HepG2 (cell line): ENCODE measurements around the gene MX2. TPM values are rescaled to one million over a fixed set of nuclear protein-coding genes. Genes with fewer than 3 reads are reported as not detected.

Source experiments
- ATAC-seq: fragments of 200-7000 bp; cut with Tn5 transposase; 3 replicates; pipeline ENCODE4 v1.9.1; 2020; ENCODE audit warnings: mild to moderate bottlenecking, moderate library complexity
- BruUV-seq: library from RNA; stranded (reverse); fragments of 400-500 nt; replicated peaks from 2 replicates; lab custom pipeline; 2021; lab: Mats Ljungman, UMichigan
- CTCF ChIA-PET: fragments of 300-600 bp; formaldehyde crosslinking; extraction: SDS; loops from one replicate; lab custom pipeline; 2021; ENCODE audit warnings: low total read pairs, inconsistent platforms, low intra/inter-chr PET ratio; lab: Yijun Ruan, JAX
- POLR2A ChIA-PET: fragments of 350-600 bp; sonication (Branson Sonifier 250); formaldehyde crosslinking; loops from one replicate; lab custom pipeline; 2020; ENCODE audit warnings: antibody characterized with exemption, inconsistent platforms; lab: Yijun Ruan, JAX
- DNase-seq: peaks from one replicate; pipeline ENCODE4 v3.0.0-alpha.2; 2015; ENCODE audit warnings: low spot score
- FAIRE-seq: peaks from 3 replicates; lab custom pipeline; 2011; peaks lifted over from hg19 to GRCh38; lab: Jason Lieb, UNC
- H2AFZ ChIP-seq: one replicate; pipeline ENCODE4 v1.6.1; 2011; ENCODE audit warnings: low read length, inconsistent platforms
- H3K27ac ChIP-seq: fragments of 300-600 bp; 3 replicates; pipeline ENCODE4 v1.8.0; 2011; ENCODE audit warnings: mixed run types, mild to moderate bottlenecking, mixed read lengths, low read length, inconsistent platforms; ENCODE audit not compliant: insufficient read depth; ENCODE audit errors: extremely low read length
- H3K27me3 ChIP-seq, 2 experiments: fragments of 200-600 bp in 1 of 2; 2 replicates in 1 of 2; 3 replicates in 1 of 2; pipeline versions ENCODE4 v1.6.0 to v1.8.0; 2011; ENCODE audit warnings: low read length in 2 of 2, mild to moderate bottlenecking in 2 of 2, moderate library complexity in 2 of 2, inconsistent platforms in 1 of 2; ENCODE audit not compliant: insufficient read depth in 2 of 2, control insufficient read depth in 1 of 2
- H3K36me3 ChIP-seq, 2 experiments: fragments of 200-600 bp in 1 of 2; replicated peaks in 1 of 2; 2 replicates in 1 of 2; 3 replicates in 1 of 2; pipeline versions ENCODE4 v1.5.1 to v1.8.0; 2011; ENCODE audit warnings: low read length in 2 of 2, inconsistent platforms in 1 of 2; ENCODE audit not compliant: insufficient read depth in 2 of 2, control insufficient read depth in 1 of 2
- H3K4me1 ChIP-seq: 2 replicates; pipeline ENCODE4 v1.5.1; 2012; ENCODE audit warnings: low read length, inconsistent platforms; ENCODE audit not compliant: insufficient read depth
- H3K4me2 ChIP-seq: 2 replicates; pipeline ENCODE4 v1.6.0; 2011; ENCODE audit warnings: low read depth, low read length, inconsistent platforms
- H3K4me3 ChIP-seq, 3 experiments: fragments of 200-600 bp in 1 of 3; sonication (generic), shearing (Covaris generic) in 1 of 3; replicated peaks in 1 of 3; 2 replicates each; pipeline ENCODE4 v1.5.1; 2011 to 2016; ENCODE audit warnings: low read length in 3 of 3, inconsistent platforms in 2 of 3, low read depth in 2 of 3, mild to moderate bottlenecking in 2 of 3, control low read depth in 1 of 3, mixed read lengths in 1 of 3; ENCODE audit not compliant: insufficient read depth in 1 of 3
- H3K79me2 ChIP-seq: one replicate; pipeline ENCODE4 v1.6.1; 2011; ENCODE audit warnings: low read length, inconsistent platforms; ENCODE audit not compliant: insufficient read depth
- H3K9ac ChIP-seq: 2 replicates; pipeline ENCODE4 v1.6.0; 2011; ENCODE audit warnings: mild to moderate bottlenecking, low read depth, low read length, inconsistent platforms; ENCODE audit not compliant: insufficient read depth
- H3K9me3 ChIP-seq: 2 replicates; pipeline ENCODE4 v1.5.1; 2012; ENCODE audit warnings: mild to moderate bottlenecking, low read length
- H4K20me1 ChIP-seq: 2 replicates; pipeline ENCODE4 v1.6.0; 2011; ENCODE audit warnings: inconsistent platforms, mild to moderate bottlenecking, low read length, moderate library complexity; ENCODE audit not compliant: insufficient read depth
- DNMT1 ChIP-seq: sonication (generic); formaldehyde crosslinking; IDR thresholded peaks from 2 replicates; pipeline ENCODE4 v1.5.1; 2020; ENCODE audit warnings: mild to moderate bottlenecking, missing genetic modification reagents
- HNRNPK ChIP-seq: fragments of 200-400 bp; formaldehyde crosslinking; IDR thresholded peaks from 2 replicates; pipeline ENCODE4 v1.6.1; 2018; ENCODE audit warnings: low read length, low read depth, moderate library complexity, mild to moderate bottlenecking; ENCODE audit not compliant: poor library complexity, severe bottlenecking
- MED1 ChIP-seq: sonication (generic); formaldehyde crosslinking; IDR thresholded peaks from 2 replicates; pipeline ENCODE4 v1.4.0; 2020; ENCODE audit warnings: missing genetic modification reagents
- RBM22 ChIP-seq: fragments of 200-400 bp; formaldehyde crosslinking; optimal IDR thresholded peaks from 2 replicates; pipeline ENCODE3; 2017; ENCODE audit warnings: mild to moderate bottlenecking, low read length, moderate library complexity
- SMAD9 ChIP-seq: sonication (generic); formaldehyde crosslinking; IDR thresholded peaks from 2 replicates; pipeline ENCODE4 v1.5.1; 2020; ENCODE audit warnings: mild to moderate bottlenecking, missing genetic modification reagents
- SP2 ChIP-seq: sonication (generic); formaldehyde crosslinking; IDR thresholded peaks from 2 replicates; pipeline ENCODE4 v1.5.1; 2020; ENCODE audit warnings: mild to moderate bottlenecking, missing genetic modification reagents
- TRAFD1 ChIP-seq: sonication (generic); formaldehyde crosslinking; IDR thresholded peaks from 2 replicates; pipeline ENCODE4 v1.5.1; 2020; ENCODE audit warnings: missing genetic modification reagents, mild to moderate bottlenecking, borderline replicate concordance
- U2AF1 ChIP-seq: fragments of 200-400 bp; formaldehyde crosslinking; optimal IDR thresholded peaks from 2 replicates; pipeline ENCODE3; 2017; ENCODE audit warnings: mild to moderate bottlenecking, low read depth, low read length
- WGBS: methylation state at CpG from one replicate; pipeline ENCODE4 v1.1.6; 2017; ENCODE audit warnings: low lambda C conversion rate; 5-methylcytosine and 5-hydroxymethylcytosine counted together
- in situ Hi-C: cut with HindIII; loops from 2 replicates; pipeline ENCODE4 v1.10.0; 2017; ENCODE audit warnings: low pct_unique_long_range_greater_than_20kb; ENCODE audit not compliant: extremely low pct_ligation_motif_present
- intact Hi-C: fragments of 100-400 bp; cut with micrococcal nuclease; formaldehyde crosslinking; loops from one replicate; pipeline ENCODE4 v1.10.0; 2022; ENCODE audit not compliant: unreplicated experiment
- polyA plus RNA-seq, 8 experiments: library from polyadenylated mRNA; depleted of rRNA in 3 of 8; stranded (reverse) in 7 of 8; unstranded in 1 of 8; fragments of >200 nt; fragmentation: Illumina TruSeq in 4 of 8; extraction: Trizol in 4 of 8; gene quantifications; 2 replicates each; pipeline versions ENCODE4 v1.2.1 to v1.2.3, GENCODE V29; 2011 to 2016; ENCODE audit warnings: low read depth in 4 of 8, missing spikeins in 1 of 8, mixed read lengths in 1 of 8; ENCODE audit not compliant: insufficient read depth in 1 of 8
- total RNA-seq, 5 experiments: library from RNA; depleted of rRNA; stranded (reverse); fragments of >200 nt; fragmentation: Illumina TruSeq; extraction: Trizol; gene quantifications; 2 replicates each; pipeline ENCODE4 v1.2.3, GENCODE V29; 2016; ENCODE audit warnings: low read depth in 1 of 5

MX2 gene
- total and polyA plus RNA-seq, 2 of the 13 experiments (the other 11 are each of a cell fraction or from before 2014, with no cell fraction given): 24.0 to 35.7 TPM

GRCh38 chr21:41367945-41368734, 6.3 kb downstream of the MX2 start:
- no TSS peak for BruUV-seq
- H3K4me3 ChIP-seq: no peak overlapping the region; a peak in 1 of 6 replicates
- intact Hi-C loops: loop anchor here (2.0 to 5.0 kb wide), 2 partner anchors 49 to 93 kb away; no protein-coding TSS in a partner anchor
- TF ChIP-seq MED1 (no peak), HNRNPK (no peak), SP2 (no peak), RBM22 (no peak), TRAFD1 (CRISPR knock-in tag) (no peak), SMAD9 (CRISPR knock-in tag) (no peak), U2AF1 (no peak), DNMT1 (CRISPR knock-in tag) (no peak)
- TF ChIP-seq, all 625 proteins: peak for 0
- peak overlapping the region; percentile 59 for H3K9ac ChIP-seq
- H3K79me2 ChIP-seq: peaks cover 27% of the 10 kb centered on the region
- H3K9me3 ChIP-seq: no peaks in the 10 kb centered on the region
- FAIRE-seq (no peak), DNase-seq (no peak), ATAC-seq (no peak)
- in situ Hi-C loops: no loop called here
- H3K4me2 ChIP-seq: peak overlapping the region; percentile 98
- no peaks in the 10 kb centered on the region; a peak in 1 of 5 replicates for H3K27me3 ChIP-seq
- CTCF ChIA-PET: no interaction called here
- peaks cover 63% of the 10 kb centered on the region for H3K4me1 ChIP-seq
- H3K27ac ChIP-seq: peak overlapping the region; percentile 65
- WGBS: 93% methylated on average over 15 of the region's 15 CpGs
- H2AFZ ChIP-seq: no peak overlapping the region
- H3K36me3 ChIP-seq: no peaks in the 10 kb centered on the region
- H4K20me1 ChIP-seq: no peaks in the 10 kb centered on the region
- POLR2A ChIA-PET: interaction anchor here (1.1 to 5.9 kb wide), 8 partner anchors 10 to 85 kb away, joined by 3 to 105 read pairs (median 4); partner anchors contain the start of gene FAM3B
